COLO668 (cell line): Measurements from ENCODE around the gene SMG1.
"Not testable (repeated sequence)": the region's sequence is repeated elsewhere in the genome, so short reads cannot be mapped to it uniquely, and the experiment has no call there.

Experiments used
- DNase-seq: peaks from one replicate; lab custom pipeline; 2025; ENCODE audit not compliant: unreplicated experiment; lab: John Stamatoyannopoulos, UW

Gene SMG1

DNA sequence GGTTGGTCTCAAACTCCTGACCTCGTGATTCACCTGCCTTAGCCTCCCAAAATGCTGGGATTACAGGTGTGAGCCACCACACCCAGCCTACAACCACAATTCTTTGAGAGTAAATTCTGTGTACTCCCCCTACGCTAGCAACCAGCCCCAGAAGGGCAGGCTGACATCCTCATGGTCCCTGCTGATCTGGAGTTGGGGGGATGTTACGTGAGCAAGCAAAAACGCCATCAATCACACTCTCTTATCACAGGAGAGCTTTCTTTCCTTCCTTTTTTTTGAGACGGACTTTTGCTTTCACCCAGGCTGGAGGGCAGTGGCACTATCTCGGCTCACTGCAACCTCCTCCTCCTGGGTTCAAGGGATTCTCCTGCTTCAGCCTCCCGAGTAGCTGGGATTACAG lies 154.0 kb downstream of the SMG1 start:
- DNase-seq, result not testable (repeated sequence)

GRCh38 chr16:18770336-18770962 lies 155.8 kb downstream of the SMG1 start:
- not testable (repeated sequence) for DNase-seq

DNA sequence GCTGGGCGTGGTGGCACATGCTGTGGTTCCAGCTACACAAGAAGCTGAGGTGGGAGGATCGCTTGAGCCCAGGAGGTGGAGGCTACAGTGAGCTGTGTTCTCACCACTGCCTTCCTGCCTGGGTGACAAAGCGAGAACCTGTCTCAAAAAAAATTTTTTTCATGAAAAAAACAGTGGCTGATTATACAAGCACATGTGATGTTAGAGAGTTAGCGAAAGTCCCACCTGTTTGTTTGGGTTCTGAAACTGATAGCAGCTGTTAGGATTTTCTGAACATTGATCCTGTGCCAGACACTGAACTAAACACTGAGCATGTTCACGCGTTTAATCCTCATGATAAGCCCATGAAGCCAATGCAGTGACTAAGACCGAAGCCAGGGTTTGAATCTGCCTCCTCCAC lies 159.0 kb downstream of the SMG1 start:
- not testable (repeated sequence) for DNase-seq

GRCh38 chr16:18762713-18763112 lies 163.5 kb downstream of the SMG1 start:
- not testable (repeated sequence) for DNase-seq

DNA sequence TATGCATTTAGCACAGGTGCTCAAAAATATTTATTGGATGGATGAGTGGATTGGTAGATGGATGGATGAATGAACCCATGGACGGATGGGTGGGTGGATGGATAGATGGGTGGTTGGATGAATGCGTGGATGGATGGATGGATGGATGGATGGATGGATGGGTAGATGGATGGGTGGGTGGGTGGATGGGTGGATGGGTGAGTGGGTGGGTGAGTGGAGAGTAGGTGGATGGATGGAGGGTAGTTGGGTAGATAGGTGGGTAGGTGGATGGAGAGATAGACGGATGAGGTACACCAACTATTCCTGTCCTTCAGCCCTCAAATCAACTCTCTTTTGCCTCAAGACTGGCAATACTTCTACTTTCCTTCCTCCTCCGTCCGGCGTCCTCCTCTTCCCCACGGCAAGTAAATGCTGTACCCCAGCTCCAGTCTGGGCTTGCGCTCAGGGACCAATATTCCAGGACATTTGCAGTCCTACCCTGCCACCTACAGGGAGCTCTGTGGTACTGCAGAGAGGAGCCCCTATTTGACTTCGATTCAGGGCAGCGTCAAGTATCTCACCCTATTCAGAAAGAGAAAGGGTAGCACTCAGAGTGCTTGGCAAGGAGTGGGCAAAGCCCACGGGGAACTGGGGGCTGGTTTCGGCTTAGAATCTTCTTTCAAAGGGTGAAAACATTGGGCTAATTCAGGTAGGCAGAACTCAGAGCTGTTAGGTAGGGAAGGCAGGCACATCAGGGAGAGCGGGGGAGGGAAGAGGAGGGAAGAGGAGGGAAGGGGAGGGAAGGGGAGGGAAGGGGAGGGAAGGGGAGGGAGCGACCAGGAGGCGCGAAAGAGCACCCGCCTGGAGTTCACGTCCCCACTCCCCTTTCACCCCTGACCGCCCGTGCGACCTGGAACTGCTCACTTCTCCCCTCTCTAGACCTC lies 166.3 kb downstream of the SMG1 start:
- DNase-seq, result peak; percentile 6

DNA sequence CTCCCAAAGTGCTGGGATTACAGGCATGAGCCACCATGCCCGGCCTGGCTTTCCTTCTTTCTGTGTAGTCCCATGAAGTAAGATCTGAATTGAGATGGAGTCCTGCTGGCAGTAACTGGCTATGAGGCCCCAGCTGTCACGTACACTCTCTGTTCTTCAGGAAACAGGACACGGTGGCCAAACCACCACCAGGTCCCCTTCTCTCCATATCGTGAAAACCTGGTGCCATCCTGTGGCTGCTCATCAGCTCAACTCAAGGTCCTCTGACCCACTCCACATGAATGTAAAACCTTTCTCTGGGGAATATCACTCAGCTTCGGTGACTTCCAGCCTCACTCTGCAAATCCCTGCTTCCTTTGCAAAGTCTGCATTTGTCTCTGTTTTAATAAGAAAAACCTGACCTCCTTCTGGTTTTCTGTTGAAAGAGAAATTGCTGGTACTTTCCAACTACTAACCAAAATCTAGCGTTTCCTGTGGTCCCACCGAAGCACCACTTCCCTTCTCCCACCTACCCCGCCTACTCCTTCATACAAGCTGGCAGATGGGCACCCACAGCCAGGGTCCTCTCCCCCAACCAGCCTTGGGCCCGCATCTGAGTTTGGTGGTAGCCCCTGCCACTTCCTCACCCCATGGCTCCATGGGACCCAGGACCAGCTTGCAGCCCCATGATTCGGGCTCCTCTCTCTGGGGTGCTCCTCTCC lies 168.1 kb downstream of the SMG1 start:
- DNase-seq, result not testable (repeated sequence)

- DNase-seq, result not testable (repeated sequence)
Measured at GRCh38 chr16:18756639-18757038, 169.6 kb downstream of the SMG1 start.
